ENCODE measurements around the gene PARD3B.
"Not testable (repeated sequence)": the region's sequence is repeated elsewhere in the genome, so short reads cannot be mapped to it uniquely, and the experiment has no call there.

The PARD3B gene

GRCh38 chr2:204539019-204539385, 6.3 kb upstream of the PARD3B start:
- DNase-seq (ENCODE audit: low spot score): no peak

- no peak for DNase-seq (ENCODE audit: low spot score)
Observed at GRCh38 chr2:204541637-204542036, 3.6 kb upstream of the PARD3B start.

- DNase-seq (ENCODE audit: low spot score): no peak
Observed at GRCh38 chr2:204542982-204543608, 2.2 kb upstream of the PARD3B start.

- no peak for DNase-seq (ENCODE audit: low spot score)
Observed at GRCh38 chr2:204545861-204546735, 823 bp downstream of the PARD3B start.

- DNase-seq (ENCODE audit: low spot score): no peak
Observed at GRCh38 chr2:204550751-204551511, 5.7 kb downstream of the PARD3B start.

- no peak for DNase-seq (ENCODE audit: low spot score)
Observed at GRCh38 chr2:204551512-204551863, 6.2 kb downstream of the PARD3B start.

GRCh38 chr2:204557604-204558003, 12.3 kb downstream of the PARD3B start:
- no peak for DNase-seq (ENCODE audit: low spot score)

- DNase-seq (ENCODE audit: low spot score): not testable (repeated sequence)
Observed at GRCh38 chr2:204559358-204559757, 14.1 kb downstream of the PARD3B start.

GRCh38 chr2:204560902-204561301, 15.6 kb downstream of the PARD3B start:
- no peak for DNase-seq (ENCODE audit: low spot score)

GRCh38 chr2:204561771-204562170, 16.5 kb downstream of the PARD3B start:
- no peak for DNase-seq (ENCODE audit: low spot score)

- DNase-seq (ENCODE audit: low spot score): no peak
Observed at GRCh38 chr2:204566439-204566838, 21.2 kb downstream of the PARD3B start.

GRCh38 chr2:204570421-204570820, 25.1 kb downstream of the PARD3B start:
- DNase-seq (ENCODE audit: low spot score): no peak

GRCh38 chr2:204571041-204571440, 25.8 kb downstream of the PARD3B start:
- no peak for DNase-seq (ENCODE audit: low spot score)

- no peak for DNase-seq (ENCODE audit: low spot score)
Observed at GRCh38 chr2:204571911-204572310, 26.6 kb downstream of the PARD3B start.

- no peak for DNase-seq (ENCODE audit: low spot score)
Observed at GRCh38 chr2:204573221-204573620, 27.9 kb downstream of the PARD3B start.

- no peak for DNase-seq (ENCODE audit: low spot score)
Observed at GRCh38 chr2:204574486-204574885, 29.2 kb downstream of the PARD3B start.

- no peak for DNase-seq (ENCODE audit: low spot score)
Observed at GRCh38 chr2:204575463-204575862, 30.2 kb downstream of the PARD3B start.

GRCh38 chr2:204576362-204576979, 31.2 kb downstream of the PARD3B start:
- no peak for DNase-seq (ENCODE audit: low spot score)

- peak; percentile 33 for DNase-seq (ENCODE audit: low spot score)
Observed at GRCh38 chr2:204578928-204579598, 33.8 kb downstream of the PARD3B start.

GRCh38 chr2:204581946-204582345, 36.7 kb downstream of the PARD3B start:
- no peak for DNase-seq (ENCODE audit: low spot score)

- peak; percentile 32 for DNase-seq (ENCODE audit: low spot score)
Observed at GRCh38 chr2:204583773-204584172, 38.5 kb downstream of the PARD3B start.

GRCh38 chr2:204585930-204586329, 40.7 kb downstream of the PARD3B start:
- DNase-seq (ENCODE audit: low spot score): no peak
